Left lung (tissue), 10 donors: ENCODE measurements around the gene GABRA1. TPM values are rescaled to one million over a fixed set of nuclear protein-coding genes. Genes with fewer than 3 reads are reported as not detected.

Experiments used
- ATAC-seq: fragments of 200-7000 bp; cut with Tn5 transposase; one replicate; pipeline ENCODE4 v1.9.1; 2020; ENCODE audit warnings: moderate library complexity
- DNase-seq, 4 donors: peaks; one replicate each; pipeline ENCODE4 v3.0.0-alpha.2; 2013 to 2020
- H3K27ac ChIP-seq, 2 donors: fragments of 200-600 bp; sonication (generic) in 1 of 2; one replicate each; pipeline versions ENCODE4 v1.5.0 to v1.8.0; 2020 to 2021
- H3K27me3 ChIP-seq, 2 donors: fragments of 200-600 bp; sonication (generic) in 1 of 2; one replicate each; pipeline versions ENCODE4 v1.5.0 to v1.8.0; 2020 to 2021
- H3K36me3 ChIP-seq, 2 donors: fragments of 200-600 bp; sonication (generic) in 1 of 2; one replicate each; pipeline versions ENCODE4 v1.5.0 to v1.8.0; 2020 to 2021
- H3K4me1 ChIP-seq, 2 donors: fragments of 200-600 bp; one replicate each; pipeline ENCODE4 v1.8.0; 2021
- H3K4me3 ChIP-seq, 2 donors: fragments of 200-600 bp; sonication (generic) in 1 of 2; one replicate each; pipeline versions ENCODE4 v1.5.0 to v1.8.0; 2020 to 2021; ENCODE audit warnings: mild to moderate bottlenecking in 1 of 2
- H3K9me3 ChIP-seq, 2 donors: fragments of 200-600 bp; sonication (generic) in 1 of 2; one replicate each; pipeline versions ENCODE4 v1.5.0 to v1.8.0; 2020 to 2021
- CTCF ChIP-seq, 2 donors: fragments of 200-600 bp; sonication (generic) in 1 of 2; IDR thresholded peaks; one replicate each; pipeline versions ENCODE4 v1.5.0 to v1.8.0; 2021; ENCODE audit warnings: antibody characterized with exemption in 2 of 2
- intact Hi-C, 2 donors: fragments of 100-400 bp; cut with DNase I; formaldehyde crosslinking; loops; one replicate each; pipeline versions ENCODE4 v1.11.2 to v1.14.2; 2022
- polyA plus RNA-seq, 6 donors: library from polyadenylated mRNA; unstranded; fragments of 120-200 nt; gene quantifications; one replicate each; pipeline ENCODE4 v1.2.1, GENCODE V29; 2013; ENCODE audit not compliant: insufficient read length in 6 of 6
- total RNA-seq, 2 donors: library from RNA; stranded (reverse); fragmentation: NEBNext Ultra II Directional; extraction: Animal tissue kit (Norgen Biotek cat#: 25700); gene quantifications; one replicate each; pipeline ENCODE4 v1.2.1, GENCODE V29; 2021
- donor health status: DM: no; HTN: yes; CAD: no.
- donor health status: DM: no; HTN: no; CAD: no.

GABRA1 gene
- total and polyA plus RNA-seq, 8 donors: 0.35 to 1.4 (median 0.71) TPM; not detected in 2

GRCh38 chr5:161944974-161945373 lies 97.1 kb downstream of the GABRA1 start:
- ATAC-seq: no peak
- H3K9me3 ChIP-seq: no peaks in the 10 kb centered on the region
- no peak overlapping the region for H3K4me3 ChIP-seq
- intact Hi-C loops: no loop called here
- DNase-seq: no peak
- no peaks in the 10 kb centered on the region for H3K36me3 ChIP-seq
- no peaks in the 10 kb centered on the region for H3K27me3 ChIP-seq
- no peak overlapping the region for H3K27ac ChIP-seq
- H3K4me1 ChIP-seq: no peaks in the 10 kb centered on the region
- no peak for TF ChIP-seq CTCF (IDR thresholded peaks at IDR 0.05)

- DNase-seq (no peak), ATAC-seq (no peak)
- Histone ChIP-seq H3K36me3 (no peaks in the 10 kb centered on the region), H3K4me1 (no peaks in the 10 kb centered on the region), H3K27ac (no peak overlapping the region), H3K9me3 (no peaks in the 10 kb centered on the region), H3K4me3 (no peak overlapping the region), H3K27me3 (no peaks in the 10 kb centered on the region)
- intact Hi-C loops: no loop called here
- no peak for TF ChIP-seq CTCF (IDR thresholded peaks at IDR 0.05)
These were observed 99.0 kb downstream of the GABRA1 start for GRCh38 chr5:161946911-161947310.

Other genes with a start within 250 kb of the GABRA1 start
- not detected for gene GABRA6, start 162.4 kb upstream of the GABRA1 start, total RNA-seq
- gene GABRA6, start 162.4 kb upstream of the GABRA1 start, polyA plus RNA-seq: not detected
- under 1 TPM in 1 of 2 donors, not detected in 1; 0.76 TPM for gene GABRG2, start 219.7 kb downstream of the GABRA1 start, total RNA-seq
- under 1 TPM; 0.07 to 0.24 (median 0.16) TPM for gene GABRG2, start 219.7 kb downstream of the GABRA1 start, polyA plus RNA-seq